HCT116 (cell line): Measurements from ENCODE around the gene HS6ST3. TPM values are rescaled to one million over a fixed set of nuclear protein-coding genes. Genes with fewer than 3 reads are reported as not detected.

Experiments used
- ATAC-seq: fragments of 200-7000 bp; cut with Tn5 transposase; 2 replicates; pipeline ENCODE4 v1.9.1; 2020; ENCODE audit warnings: mild to moderate bottlenecking, moderate library complexity
- BruUV-seq: library from RNA; stranded (reverse); fragments of 400-500 nt; replicated peaks from 2 replicates; lab custom pipeline; 2021; lab: Mats Ljungman, UMichigan
- CTCF ChIA-PET: fragments of 300-600 bp; sonication (Branson Sonifier 250); formaldehyde crosslinking; loops from one replicate; lab custom pipeline; 2021; ENCODE audit warnings: antibody characterized with exemption; lab: Charles Lee
- POLR2A ChIA-PET: fragments of 300-600, 350-600 bp; sonication (Branson Sonifier 250); formaldehyde crosslinking; loops from one replicate; lab custom pipeline; 2021; ENCODE audit warnings: antibody characterized with exemption; lab: Charles Lee
- RAD21 ChIA-PET, 2 experiments: fragments of 300-600 bp; sonication (Branson Sonifier 250); formaldehyde crosslinking; loops; one replicate each; lab custom pipeline; 2023; ENCODE audit warnings: low total read pairs in 2 of 2; ENCODE audit not compliant: uncharacterized antibody in 2 of 2, unreplicated experiment in 2 of 2, low non-redundant PET in 1 of 2; lab: Charles Lee
- DNase-seq: peaks from one replicate; pipeline ENCODE4 v3.0.0-alpha.2; 2010; ENCODE audit warnings: low read depth, low spot score
- H2AFZ ChIP-seq: fragments of 200-600 bp; shearing (Covaris generic), sonication (generic); 2 replicates; pipeline ENCODE4 v1.6.1; 2017; ENCODE audit warnings: low read depth, mixed run types, mixed read lengths, antibody characterized with exemption, low read length; ENCODE audit not compliant: poor library complexity, severe bottlenecking
- H3K27ac ChIP-seq: 2 replicates; pipeline ENCODE4 v1.5.1; 2012; ENCODE audit warnings: low read depth, low read length
- H3K27me3 ChIP-seq: fragments of 200-600 bp; sonication (generic); 2 replicates; pipeline ENCODE4 v1.6.1; 2016; ENCODE audit warnings: mixed run types, low read length, mixed read lengths; ENCODE audit not compliant: insufficient read depth
- H3K36me3 ChIP-seq, 2 experiments: fragments of 200-500 bp in 1 of 2; fragments of 200-600 bp in 1 of 2; sonication (Bioruptor generic) in 1 of 2; sonication (generic) in 1 of 2; 2 replicates each; pipeline versions ENCODE4 v1.5.1 to v1.6.1; 2014 to 2016; ENCODE audit warnings: low read length in 2 of 2, inconsistent platforms in 1 of 2, mixed read lengths in 1 of 2, mixed run types in 1 of 2; ENCODE audit not compliant: insufficient read depth in 2 of 2, control insufficient read depth in 1 of 2
- H3K4me1 ChIP-seq, 2 experiments: fragments of 200-600 bp in 1 of 2; sonication (generic) in 1 of 2; 2 replicates each; pipeline versions ENCODE4 v1.5.1 to v1.6.1; 2012 to 2017; ENCODE audit warnings: low read length in 2 of 2, inconsistent platforms in 1 of 2, mild to moderate bottlenecking in 1 of 2, mixed read lengths in 1 of 2, mixed run types in 1 of 2, moderate library complexity in 1 of 2; ENCODE audit not compliant: insufficient read depth in 2 of 2, control insufficient read depth in 1 of 2
- H3K4me2 ChIP-seq: fragments of 200-600 bp; sonication (generic); 2 replicates; pipeline ENCODE4 v1.6.1; 2017; ENCODE audit warnings: mixed run types, low read length, mixed read lengths
- H3K4me3 ChIP-seq, 2 experiments: fragments of 200-600 bp in 1 of 2; sonication (generic) in 1 of 2; replicated peaks in 1 of 2; 2 replicates each; pipeline ENCODE4 v1.5.1; 2011 to 2016; ENCODE audit warnings: low read length in 2 of 2, control low read depth in 1 of 2, low read depth in 1 of 2, mild to moderate bottlenecking in 1 of 2, mixed read lengths in 1 of 2, mixed run types in 1 of 2
- H3K79me2 ChIP-seq: fragments of 200-600 bp; sonication (generic); 2 replicates; pipeline ENCODE4 v1.6.1; 2017; ENCODE audit warnings: mild to moderate bottlenecking, mixed run types, low read length, moderate library complexity, mixed read lengths; ENCODE audit not compliant: insufficient read depth
- H3K9ac ChIP-seq: fragments of 200-600 bp; sonication (generic); 2 replicates; pipeline ENCODE4 v1.6.1; 2016; ENCODE audit warnings: low read length, mixed read lengths
- H3K9me2 ChIP-seq: fragments of 200-600 bp; sonication (generic), shearing (Covaris generic); 2 replicates; pipeline ENCODE4 v1.6.1; 2017; ENCODE audit warnings: mixed run types, mild to moderate bottlenecking, moderate library complexity; ENCODE audit not compliant: insufficient read depth
- H3K9me3 ChIP-seq, 2 experiments: fragments of 200-500 bp in 1 of 2; fragments of 200-600 bp in 1 of 2; sonication (Bioruptor generic) in 1 of 2; sonication (generic) in 1 of 2; 2 replicates each; pipeline ENCODE4 v1.6.1; 2014 to 2017; ENCODE audit warnings: low read length in 2 of 2, mixed read lengths in 2 of 2, inconsistent platforms in 1 of 2, low read depth in 1 of 2, mild to moderate bottlenecking in 1 of 2, mixed run types in 1 of 2, moderate library complexity in 1 of 2; ENCODE audit not compliant: control insufficient read depth in 1 of 2, insufficient read depth in 1 of 2
- H4K20me1 ChIP-seq: fragments of 200-600 bp; sonication (generic), shearing (Covaris generic); 2 replicates; pipeline ENCODE4 v1.6.1; 2017; ENCODE audit warnings: mixed run types, mild to moderate bottlenecking, moderate library complexity; ENCODE audit not compliant: insufficient read depth
- ATF3 ChIP-seq: IDR thresholded peaks from 2 replicates; pipeline ENCODE4 v1.6.1; 2012
- CEBPB ChIP-seq: IDR thresholded peaks from 2 replicates; pipeline ENCODE4 v1.6.1; 2012; ENCODE audit warnings: low read depth
- CTCF ChIP-seq, 3 experiments: fragments of 200-600 bp in 1 of 3; sonication (generic) in 1 of 3; IDR thresholded peaks in 2 of 3; conservative IDR thresholded peaks in 1 of 3; 2 replicates each; pipeline ENCODE4 v1.5.1; 2012 to 2017; ENCODE audit warnings: low read depth in 2 of 3, low read length in 2 of 3, antibody characterized with exemption in 1 of 3, borderline replicate concordance in 1 of 3, control low read depth in 1 of 3, mild to moderate bottlenecking in 1 of 3, mixed read lengths in 1 of 3, mixed run types in 1 of 3, moderate library complexity in 1 of 3; ENCODE audit not compliant: insufficient read depth in 1 of 3
- EGR1 ChIP-seq: IDR thresholded peaks from 2 replicates; pipeline ENCODE4 v1.6.1; 2012; ENCODE audit warnings: low read depth
- ELF1 ChIP-seq: IDR thresholded peaks from 2 replicates; pipeline ENCODE4 v1.6.1; 2012; ENCODE audit warnings: low read depth, borderline replicate concordance
- EZH2 ChIP-seq: fragments of 200-600 bp; sonication (generic); IDR thresholded peaks from 2 replicates; pipeline ENCODE4 v1.6.1; 2017; ENCODE audit warnings: antibody characterized with exemption, mixed run types
- EZH2phosphoT487 ChIP-seq: fragments of 200-600 bp; IDR thresholded peaks from 2 replicates; pipeline ENCODE4 v1.6.1; 2018; ENCODE audit warnings: antibody characterized with exemption, borderline replicate concordance
- FOSL1 ChIP-seq: IDR thresholded peaks from 2 replicates; pipeline ENCODE4 v1.6.1; 2012; ENCODE audit warnings: low read depth
- POLR2A ChIP-seq: IDR thresholded peaks from 2 replicates; pipeline ENCODE4 v1.7.0; 2011; ENCODE audit warnings: borderline replicate concordance; ENCODE audit not compliant: insufficient read depth, insufficient read length; ENCODE audit errors: extremely low read depth
- POLR2AphosphoS5 ChIP-seq: IDR thresholded peaks from 2 replicates; pipeline ENCODE4 v1.6.1; 2011; ENCODE audit warnings: mild to moderate bottlenecking, low read depth, low read length, moderate library complexity
- SIN3A ChIP-seq: IDR thresholded peaks from 2 replicates; pipeline ENCODE4 v1.6.1; 2012; ENCODE audit warnings: low read depth
- SP1 ChIP-seq: IDR thresholded peaks from 2 replicates; pipeline ENCODE4 v1.6.1; 2012; ENCODE audit warnings: low read depth
- TCF7L2 ChIP-seq: IDR thresholded peaks from 2 replicates; pipeline ENCODE4 v1.7.0; 2011; ENCODE audit warnings: borderline replicate concordance, inconsistent platforms; ENCODE audit not compliant: insufficient read depth, insufficient read length; ENCODE audit errors: extremely low read depth
- YY1 ChIP-seq: IDR thresholded peaks from 2 replicates; pipeline ENCODE4 v1.6.1; 2011; ENCODE audit warnings: low read length, low read depth, moderate library complexity, mild to moderate bottlenecking; ENCODE audit not compliant: insufficient replicate concordance; ENCODE audit errors: extremely low read depth
- ZBTB33 ChIP-seq: IDR thresholded peaks from 2 replicates; pipeline ENCODE4 v1.6.1; 2011; ENCODE audit warnings: mild to moderate bottlenecking, low read length, moderate library complexity; ENCODE audit not compliant: insufficient replicate concordance; ENCODE audit errors: extremely low read depth
- ZFX ChIP-seq: fragments of 450-650 bp; IDR thresholded peaks from 2 replicates; pipeline ENCODE4 v1.6.1; 2017
- ZNF274 ChIP-seq: fragments of 200-500 bp; sonication (Bioruptor generic); IDR thresholded peaks from 2 replicates; pipeline ENCODE4 v1.6.1; 2014; ENCODE audit warnings: mild to moderate bottlenecking, low read depth, low read length, inconsistent platforms
- intact Hi-C: fragments of 100-400 bp; cut with micrococcal nuclease; formaldehyde crosslinking; loops from 2 replicates; pipeline ENCODE4 v1.10.0; 2022
- total RNA-seq: library from RNA; stranded (reverse); gene quantifications from one replicate; pipeline ENCODE4 v1.2.1, GENCODE V29; 2021; ENCODE audit not compliant: unreplicated experiment

The HS6ST3 gene
- total RNA-seq, 1 experiment from 2014 or later, result 0.10 TPM

GRCh38 chr13:96707146-96707545 is 617.2 kb downstream of the HS6ST3 start:
- H3K27ac ChIP-seq, result no peak overlapping the region
- ATAC-seq (no peak), DNase-seq (no peak)
- RAD21 ChIA-PET, result no interaction called here
- no peak overlapping the region for H3K4me2 ChIP-seq
- CTCF ChIA-PET, result no interaction called here
- no TSS peak for BruUV-seq
- H3K4me3 ChIP-seq, result no peak overlapping the region
- H3K9ac ChIP-seq, result no peak overlapping the region
- H2AFZ ChIP-seq, result no peak overlapping the region
- no peaks in the 10 kb centered on the region for H4K20me1 ChIP-seq
- no peaks in the 10 kb centered on the region for H3K79me2 ChIP-seq
- TF ChIP-seq POLR2A, result no peak
- no peak for TF ChIP-seq ZNF274
- TF ChIP-seq EZH2phosphoT487, result no peak
- TF ChIP-seq ZBTB33, result no peak
- TF ChIP-seq SIN3A, result no peak
- TF ChIP-seq ZFX, result no peak
- no peak for TF ChIP-seq EZH2
- no peak for TF ChIP-seq CEBPB
- TF ChIP-seq FOSL1, result no peak
- TF ChIP-seq ELF1, result no peak
- TF ChIP-seq CTCF (IDR thresholded peaks at IDR 0.05 in 2 of 3, conservative IDR thresholded peaks at IDR 0.05 in 1 of 3; ENCODE audit: borderline replicate concordance in 1 of 3, insufficient read depth in 1 of 3, low read depth in 2 of 3, low read length in 2 of 3), result no peak
- TF ChIP-seq YY1, result no peak
- TF ChIP-seq ATF3, result no peak
- no peak for TF ChIP-seq EGR1
- TF ChIP-seq SP1, result no peak
- no peak for TF ChIP-seq POLR2AphosphoS5
- TF ChIP-seq TCF7L2, result no peak
- no peaks in the 10 kb centered on the region for H3K9me2 ChIP-seq
- POLR2A ChIA-PET, result no interaction called here
- H3K4me1 ChIP-seq, result no peaks in the 10 kb centered on the region
- no peaks in the 10 kb centered on the region for H3K9me3 ChIP-seq
- intact Hi-C loops, result no loop called here
- 0 out of 2 replicates have a peak, but pooled peaks cover under 1% of the 10 kb centered on the region for H3K27me3 ChIP-seq
- H3K36me3 ChIP-seq, result no peaks in the 10 kb centered on the region
